HG03103 (cell line): ENCODE data around the gene SLC17A4.

ENCODE experiments used
- ATAC-seq: cut with Tn5 transposase; IDR thresholded peaks from one replicate; pipeline ENCODE4 v1.9.1; 2021; ENCODE audit warnings: low read depth; ENCODE audit not compliant: unreplicated experiment

Gene SLC17A4

GRCh38 chr6:25794784-25795183 lies 40.2 kb downstream of the SLC17A4 start:
- no peak for ATAC-seq

GRCh38 chr6:25801436-25801835 lies 46.9 kb downstream of the SLC17A4 start:
- no peak for ATAC-seq

- ATAC-seq: no peak
These were observed 50.3 kb downstream of the SLC17A4 start for GRCh38 chr6:25804804-25805203.

GRCh38 chr6:25815194-25815593 lies 60.7 kb downstream of the SLC17A4 start:
- no peak for ATAC-seq

GRCh38 chr6:25816252-25816651 lies 61.7 kb downstream of the SLC17A4 start:
- ATAC-seq: no peak

- no peak for ATAC-seq
These were observed 66.8 kb downstream of the SLC17A4 start for GRCh38 chr6:25821341-25821740.

GRCh38 chr6:25829375-25829774 lies 74.8 kb downstream of the SLC17A4 start:
- no peak for ATAC-seq

- no peak for ATAC-seq
These were observed 75.9 kb downstream of the SLC17A4 start for GRCh38 chr6:25830458-25830857.
